Measurements from ENCODE around the gene RAI14. TPM values are rescaled to one million over a fixed set of nuclear protein-coding genes. Genes with fewer than 3 reads are reported as not detected.

Gene RAI14
- total and polyA plus RNA-seq, 2 donors from 2014 or later: 13.2 to 60.3 TPM

GRCh38 chr5:34609951-34610441, 46.1 kb upstream of the RAI14 start:
- intact Hi-C loops (cut with DNase I): no loop called here
- no peak for DNase-seq
- Histone ChIP-seq H3K9me3 (ENCODE audit: control insufficient read depth in 2 of 3, insufficient read depth in 1 of 3, low read length in 3 of 3) (no peaks in the 10 kb centered on the region), H3K9ac (ENCODE audit: low read length in 3 of 3) (no peak overlapping the region), H3K4me3 (ENCODE audit: low read length in 3 of 3) (no peak overlapping the region), H3K27me3 (ENCODE audit: control insufficient read depth, insufficient read depth, low read length) (no peaks in the 10 kb centered on the region), H3K4me1 (ENCODE audit: control insufficient read depth in 2 of 3, insufficient read depth in 2 of 3, low read depth in 1 of 3, low read length in 3 of 3) (no peaks in the 10 kb centered on the region), H3K27ac (ENCODE audit: low read depth in 2 of 2, low read length in 2 of 2) (no peak overlapping the region), H3K36me3 (ENCODE audit: control insufficient read depth in 2 of 3, insufficient read depth in 3 of 3, low read length in 3 of 3) (no peaks in the 10 kb centered on the region)
- TF ChIP-seq, protein P1, sequence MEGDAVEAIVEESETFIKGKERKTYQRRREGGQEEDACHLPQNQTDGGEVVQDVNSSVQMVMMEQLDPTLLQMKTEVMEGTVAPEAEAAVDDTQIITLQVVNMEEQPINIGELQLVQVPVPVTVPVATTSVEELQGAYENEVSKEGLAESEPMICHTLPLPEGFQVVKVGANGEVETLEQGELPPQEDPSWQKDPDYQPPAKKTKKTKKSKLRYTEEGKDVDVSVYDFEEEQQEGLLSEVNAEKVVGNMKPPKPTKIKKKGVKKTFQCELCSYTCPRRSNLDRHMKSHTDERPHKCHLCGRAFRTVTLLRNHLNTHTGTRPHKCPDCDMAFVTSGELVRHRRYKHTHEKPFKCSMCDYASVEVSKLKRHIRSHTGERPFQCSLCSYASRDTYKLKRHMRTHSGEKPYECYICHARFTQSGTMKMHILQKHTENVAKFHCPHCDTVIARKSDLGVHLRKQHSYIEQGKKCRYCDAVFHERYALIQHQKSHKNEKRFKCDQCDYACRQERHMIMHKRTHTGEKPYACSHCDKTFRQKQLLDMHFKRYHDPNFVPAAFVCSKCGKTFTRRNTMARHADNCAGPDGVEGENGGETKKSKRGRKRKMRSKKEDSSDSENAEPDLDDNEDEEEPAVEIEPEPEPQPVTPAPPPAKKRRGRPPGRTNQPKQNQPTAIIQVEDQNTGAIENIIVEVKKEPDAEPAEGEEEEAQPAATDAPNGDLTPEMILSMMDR (IDR thresholded peaks at IDR 0.05; ENCODE audit: borderline replicate concordance, extremely low read depth, insufficient read depth): no peak
- FAIRE-seq: no peak

GRCh38 chr5:34610546-34610945, 45.6 kb upstream of the RAI14 start:
- Histone ChIP-seq H3K27ac (ENCODE audit: low read depth in 2 of 2, low read length in 2 of 2) (no peak overlapping the region), H3K9ac (ENCODE audit: low read length in 3 of 3) (no peak overlapping the region), H3K4me1 (ENCODE audit: control insufficient read depth in 2 of 3, insufficient read depth in 2 of 3, low read depth in 1 of 3, low read length in 3 of 3) (no peaks in the 10 kb centered on the region), H3K36me3 (ENCODE audit: control insufficient read depth in 2 of 3, insufficient read depth in 3 of 3, low read length in 3 of 3) (no peaks in the 10 kb centered on the region), H3K9me3 (ENCODE audit: control insufficient read depth in 2 of 3, insufficient read depth in 1 of 3, low read length in 3 of 3) (no peaks in the 10 kb centered on the region), H3K27me3 (ENCODE audit: control insufficient read depth, insufficient read depth, low read length) (no peaks in the 10 kb centered on the region), H3K4me3 (ENCODE audit: low read length in 3 of 3) (no peak overlapping the region)
- TF ChIP-seq, protein P1 (IDR thresholded peaks at IDR 0.05; ENCODE audit: borderline replicate concordance, extremely low read depth, insufficient read depth): no peak
- intact Hi-C loops (cut with DNase I): no loop called here
- DNase-seq: no peak
- no peak for FAIRE-seq

- intact Hi-C loops (cut with DNase I): no loop called here
- H3K4me3 ChIP-seq (ENCODE audit: low read length in 3 of 3): no peak overlapping the region
- H3K36me3 ChIP-seq (ENCODE audit: control insufficient read depth in 2 of 3, insufficient read depth in 3 of 3, low read length in 3 of 3): no peaks in the 10 kb centered on the region
- H3K27ac ChIP-seq (ENCODE audit: low read depth in 2 of 2, low read length in 2 of 2): no peak overlapping the region
- DNase-seq (no peak), FAIRE-seq (no peak)
- TF ChIP-seq, protein P1 (IDR thresholded peaks at IDR 0.05; ENCODE audit: borderline replicate concordance, extremely low read depth, insufficient read depth): no peak
- no peak overlapping the region for H3K9ac ChIP-seq (ENCODE audit: low read length in 3 of 3)
- H3K27me3 ChIP-seq (ENCODE audit: control insufficient read depth, insufficient read depth, low read length): no peaks in the 10 kb centered on the region
- no peaks in the 10 kb centered on the region for H3K9me3 ChIP-seq (ENCODE audit: control insufficient read depth in 2 of 3, insufficient read depth in 1 of 3, low read length in 3 of 3)
- no peaks in the 10 kb centered on the region for H3K4me1 ChIP-seq (ENCODE audit: control insufficient read depth in 2 of 3, insufficient read depth in 2 of 3, low read depth in 1 of 3, low read length in 3 of 3)
These were observed 44.4 kb upstream of the RAI14 start for GRCh38 chr5:34611464-34612415.

All from kidney (tissue), 14 donors.